Measurements from ENCODE around the gene NAXD.
"Not testable (repeated sequence)": the region's sequence is repeated elsewhere in the genome, so short reads cannot be mapped to it uniquely, and the experiment has no call there.

The NAXD gene

GRCh38 chr13:110597041-110597689, 18.2 kb upstream of the NAXD start:
- DNase-seq, result no peak

DNA sequence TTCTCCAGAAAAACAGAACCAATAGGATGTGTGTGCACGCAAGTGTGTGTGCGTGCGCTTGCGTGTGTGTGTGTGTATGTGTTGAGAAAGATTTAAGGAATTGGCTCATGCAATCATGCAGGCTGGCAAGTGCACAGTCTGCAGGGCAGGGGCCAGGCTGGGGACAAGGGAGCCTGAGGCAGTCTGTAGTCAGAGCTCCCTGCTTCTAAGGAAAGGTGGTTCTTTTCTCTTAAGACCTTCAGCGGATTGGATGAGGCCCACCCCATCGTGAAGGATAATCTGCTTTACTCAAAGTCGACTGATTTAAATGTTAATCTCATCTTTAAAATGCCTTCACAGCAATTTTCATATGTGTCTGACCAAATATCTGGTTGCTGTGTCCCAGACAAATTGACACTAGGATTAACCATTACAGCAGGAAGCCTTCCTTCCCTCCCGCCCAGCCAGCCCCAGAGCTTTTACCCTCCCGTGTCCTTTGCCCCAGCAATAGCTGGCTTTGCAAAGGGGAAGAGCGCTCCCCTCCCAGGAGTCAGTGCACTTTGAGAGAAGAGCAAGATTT, 15.0 kb upstream of the NAXD start:
- DNase-seq, result no peak

DNA sequence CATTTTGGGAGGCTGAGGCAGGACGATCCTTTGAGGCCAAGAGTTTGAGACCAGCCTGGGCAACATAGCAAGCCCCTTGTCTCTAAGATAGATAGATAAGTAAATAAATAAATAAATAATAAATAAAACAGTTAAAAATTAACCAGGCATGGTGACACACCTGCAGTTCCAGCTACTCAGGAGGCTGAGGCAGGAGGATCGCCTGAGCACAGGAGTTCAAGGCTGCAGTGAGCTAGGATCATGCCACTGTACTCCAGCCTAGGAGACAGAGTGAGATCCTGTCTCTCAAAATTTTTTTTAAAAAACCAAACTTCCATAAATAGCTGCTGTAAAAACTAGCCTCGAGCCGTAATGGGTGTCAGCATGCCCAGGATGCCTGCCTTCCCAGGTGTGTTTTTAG, 14.4 kb upstream of the NAXD start:
- no peak for DNase-seq

DNA sequence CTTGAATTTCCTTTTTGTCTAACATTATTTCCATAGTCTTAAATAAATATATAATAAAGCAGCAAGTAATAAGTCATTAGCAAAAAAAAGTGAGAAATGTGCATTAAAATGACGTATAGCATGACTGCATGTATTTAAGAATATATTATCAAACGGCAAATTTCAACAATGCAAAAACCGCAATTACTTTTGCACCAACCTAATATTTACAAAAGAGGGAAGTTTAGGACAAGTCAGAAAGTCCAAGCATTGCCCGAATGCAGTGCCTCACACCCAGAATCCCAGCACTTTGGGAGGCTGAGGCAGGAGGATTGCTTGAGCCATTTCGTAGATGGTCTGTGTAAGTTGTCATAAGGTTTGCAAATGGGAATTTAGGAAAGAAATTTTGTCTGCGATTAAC, 10.2 kb upstream of the NAXD start:
- no peak for DNase-seq

DNA sequence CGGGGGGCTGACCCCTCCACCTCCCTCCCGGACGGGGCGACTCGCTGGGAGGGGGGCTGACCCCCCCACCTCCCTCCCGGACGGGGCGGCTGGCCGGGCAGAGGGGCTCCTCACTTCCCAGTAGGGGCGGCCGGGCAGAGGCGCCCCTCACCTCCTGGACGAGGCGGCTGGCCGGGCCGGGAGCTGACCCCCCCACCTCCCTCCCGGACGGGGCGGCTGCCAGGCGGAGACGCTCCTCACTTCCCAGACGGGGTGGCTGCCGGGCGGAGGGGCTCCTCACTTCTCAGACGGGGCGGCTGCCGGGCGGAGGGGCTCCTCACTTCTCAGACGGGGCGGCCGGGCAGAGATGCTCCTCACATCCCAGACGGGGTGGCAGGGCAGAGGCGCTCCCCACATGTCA, 9.1 kb upstream of the NAXD start:
- DNase-seq, result not testable (repeated sequence)

DNA sequence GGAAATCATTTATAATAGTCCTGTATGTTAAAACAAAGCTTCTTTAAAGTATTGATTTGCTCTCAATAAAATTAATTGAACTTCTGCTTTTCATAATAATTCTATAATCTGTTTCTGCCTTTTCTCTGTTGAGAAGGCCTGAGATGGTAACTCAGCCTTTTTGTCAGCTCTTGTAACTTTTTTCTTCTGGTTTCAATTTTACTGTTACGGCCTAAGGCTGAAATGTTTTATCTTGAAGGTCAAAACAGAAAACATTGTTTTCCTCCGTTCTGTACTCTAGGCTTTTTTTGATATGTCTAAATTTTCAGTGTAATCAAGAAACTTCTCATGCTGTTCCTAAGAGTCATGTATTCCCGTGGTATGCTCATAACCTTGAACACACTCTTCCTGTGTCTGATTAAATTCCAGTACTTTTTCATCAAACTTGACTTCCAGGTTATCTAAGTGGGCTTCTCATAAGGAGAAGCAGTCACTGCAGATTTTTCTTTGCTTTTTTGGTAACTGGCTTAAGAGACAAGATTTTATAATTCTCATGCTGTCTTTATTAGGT, 7.6 kb upstream of the NAXD start:
- DNase-seq, result no peak

GRCh38 chr13:110610955-110611595, 4.3 kb upstream of the NAXD start:
- no peak for DNase-seq

DNA sequence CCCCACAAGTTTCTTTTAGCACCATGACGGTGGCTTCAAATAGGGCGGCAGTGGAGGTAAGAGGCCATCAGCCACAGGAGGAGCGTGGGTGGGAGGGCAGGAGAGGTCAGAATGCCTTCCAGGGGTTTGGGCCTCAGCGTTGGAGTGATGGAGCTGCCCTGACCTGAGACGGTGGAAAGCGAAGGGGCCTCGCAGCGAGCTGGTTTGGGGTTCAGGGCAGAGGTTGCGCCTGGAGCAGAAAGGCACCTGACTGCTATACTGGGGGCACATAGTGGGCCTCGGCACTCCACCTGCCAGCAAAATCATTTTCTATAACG, 382 bp upstream of the NAXD start:
- no peak for DNase-seq

DNA sequence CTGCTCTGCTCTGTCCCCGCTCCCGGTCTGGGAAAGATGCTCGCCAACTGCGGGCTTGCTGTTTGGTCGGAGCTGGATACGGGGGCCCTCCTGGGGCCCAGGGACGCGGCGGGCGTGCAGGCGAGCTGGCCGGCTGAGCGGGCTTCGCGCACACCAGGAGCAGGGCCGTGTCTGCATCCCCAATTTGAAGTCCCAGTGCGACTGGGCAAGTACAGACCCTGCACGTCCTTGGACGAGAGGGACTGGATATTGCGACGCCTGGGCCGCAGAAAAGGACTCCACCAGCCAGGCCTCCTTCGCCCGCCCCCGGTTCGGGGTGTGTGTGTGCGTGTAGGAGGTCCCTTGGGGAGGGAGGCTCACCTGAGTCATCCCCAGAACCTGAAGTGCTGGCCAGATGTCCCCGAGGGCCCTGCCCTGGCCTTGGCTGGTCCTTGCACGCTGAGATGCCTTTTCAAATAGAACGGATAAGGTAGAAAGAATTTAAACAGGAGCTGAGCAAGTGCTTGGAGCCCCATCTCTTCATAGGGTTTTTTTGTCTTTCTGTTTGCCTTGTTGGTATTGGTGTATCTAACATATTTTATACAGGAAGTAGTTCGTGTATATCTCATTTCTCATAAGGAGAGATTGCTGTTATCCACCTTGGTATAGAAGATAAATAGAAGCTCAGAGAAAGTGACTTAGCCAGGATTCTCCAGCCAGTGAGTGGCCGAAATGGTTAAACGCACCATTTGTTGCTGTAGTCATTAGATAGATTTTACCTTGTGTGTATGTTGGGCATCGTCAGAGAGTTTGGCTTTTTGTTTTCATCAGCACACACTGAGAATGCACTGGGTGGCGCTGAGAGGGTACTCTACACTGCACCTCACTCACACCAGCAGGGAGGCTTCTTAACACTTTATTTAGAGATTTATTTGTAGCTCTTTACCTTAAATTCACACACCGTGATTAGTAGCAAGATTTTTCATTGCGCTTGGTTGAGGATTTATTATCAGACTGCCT, 1.1 kb downstream of the NAXD start:
- no peak for DNase-seq

GRCh38 chr13:110617321-110618072, 2.2 kb downstream of the NAXD start:
- DNase-seq, result no peak

DNA sequence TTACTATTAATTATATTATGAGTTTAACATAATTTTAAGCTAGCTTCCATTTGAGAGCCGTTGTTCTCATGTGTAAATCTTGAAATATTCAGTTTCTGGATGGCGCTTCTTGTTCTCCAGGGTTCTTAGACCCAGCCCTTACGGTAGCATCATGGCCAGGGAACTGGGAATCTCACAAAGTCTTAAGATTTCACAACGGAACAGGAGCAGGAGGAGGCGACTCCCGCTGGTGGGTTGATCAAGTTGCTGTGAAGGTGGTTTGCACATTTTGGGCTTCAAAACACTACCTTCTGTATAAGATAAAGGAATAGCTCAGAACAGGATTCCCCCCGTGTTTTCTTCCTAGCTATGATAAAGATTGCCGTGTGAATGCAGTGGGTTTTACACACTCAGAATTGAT, 2.8 kb downstream of the NAXD start:
- no peak for DNase-seq

GRCh38 chr13:110618780-110619179, 3.4 kb downstream of the NAXD start:
- DNase-seq, result no peak

DNA sequence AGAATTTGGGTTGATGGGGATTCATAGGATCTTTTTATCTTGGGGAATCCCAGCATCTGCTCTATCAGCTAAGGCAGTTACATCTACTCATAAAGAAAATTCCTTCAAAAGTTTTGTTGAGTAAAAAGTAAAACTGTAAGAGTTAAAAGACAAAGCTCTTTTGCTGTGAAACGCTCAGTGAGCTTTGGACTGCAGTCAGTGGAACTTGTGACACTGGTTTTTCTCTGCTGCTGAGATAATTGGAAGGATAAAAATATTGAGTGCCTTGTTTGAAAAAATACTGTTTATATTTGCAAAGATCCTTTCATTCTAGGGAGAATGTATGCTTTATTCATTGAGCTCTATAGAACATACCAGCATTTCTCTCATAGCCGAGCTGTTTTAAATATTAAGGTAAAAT, 5.3 kb downstream of the NAXD start:
- no peak for DNase-seq

DNA sequence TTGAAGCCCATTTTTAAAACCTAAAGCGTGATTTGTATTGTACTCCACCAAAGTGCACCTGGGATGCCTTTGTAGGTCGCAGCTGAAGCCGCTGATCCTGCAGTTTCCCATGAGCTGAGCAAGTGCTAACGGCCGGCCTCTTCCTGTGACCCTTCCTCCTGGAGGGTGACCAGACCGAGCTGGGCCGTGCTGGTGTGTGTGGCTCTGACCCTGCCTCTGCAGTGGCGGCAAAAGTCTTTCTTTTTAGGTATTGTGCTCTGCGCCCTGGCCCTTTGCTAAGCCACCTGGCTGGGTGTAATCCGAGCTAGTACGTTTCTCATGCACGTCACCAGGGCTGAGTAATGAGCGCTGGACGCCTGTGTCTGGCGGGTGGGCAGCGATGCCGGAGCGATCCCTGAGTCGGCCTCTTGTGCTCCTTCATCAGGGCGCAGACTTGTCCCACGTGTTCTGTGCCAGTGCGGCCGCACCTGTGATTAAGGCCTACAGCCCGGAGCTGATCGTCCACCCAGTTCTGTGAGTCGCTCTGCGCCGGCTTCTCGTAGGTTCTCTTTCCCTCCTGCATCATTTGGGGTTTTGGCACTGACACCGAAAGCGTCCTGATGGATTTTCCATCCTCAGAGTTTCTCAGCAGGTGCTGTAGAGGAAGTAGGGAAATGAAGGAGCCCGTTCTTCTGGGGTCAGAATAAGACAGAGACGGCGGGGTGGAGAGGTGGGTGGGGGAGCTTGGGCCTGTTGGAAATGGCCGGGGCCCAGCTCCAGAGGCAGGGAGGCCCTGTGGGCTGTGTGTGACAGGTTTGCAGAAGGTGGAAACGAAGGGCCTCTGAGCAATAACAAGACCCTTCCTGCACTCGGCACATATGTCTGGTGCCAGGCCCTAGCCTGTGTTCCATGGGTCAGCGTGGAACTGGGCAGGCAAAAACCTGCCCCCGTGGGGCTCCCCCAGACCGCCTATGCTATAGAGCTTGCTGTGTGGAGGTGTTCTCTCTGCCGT, 9.7 kb downstream of the NAXD start:
- DNase-seq, result no peak

DNA sequence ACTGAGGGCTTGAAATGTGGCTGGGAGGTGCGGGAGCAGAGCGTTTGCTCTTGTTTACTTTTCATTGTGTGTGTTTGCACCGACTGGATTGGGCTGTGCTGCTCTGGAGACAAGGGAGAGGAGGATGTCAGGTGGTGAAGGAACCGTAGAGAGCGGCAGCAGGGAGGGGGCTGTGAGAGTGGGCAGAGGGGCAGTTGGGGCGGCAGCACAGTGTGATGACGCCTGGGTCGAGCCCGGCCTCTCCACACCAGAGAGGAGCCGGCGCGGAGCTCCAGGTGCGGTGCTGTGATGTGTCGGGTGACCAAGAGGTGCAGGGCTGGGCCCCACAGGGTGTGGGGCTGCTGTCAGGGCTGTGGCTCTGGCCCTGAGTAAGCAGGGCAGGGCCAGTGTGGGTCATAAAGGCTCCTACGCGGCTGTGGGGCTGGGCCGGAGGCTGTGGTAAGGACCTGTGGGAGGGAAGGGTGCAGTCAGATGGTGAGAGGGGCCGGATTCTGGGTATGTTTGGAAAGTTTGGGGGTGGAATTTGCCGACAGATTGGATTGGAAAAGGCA, 10.5 kb downstream of the NAXD start:
- DNase-seq, result no peak

GRCh38 chr13:110626521-110626920, 11.2 kb downstream of the NAXD start:
- no peak for DNase-seq

- no peak for DNase-seq
These were observed 12.0 kb downstream of the NAXD start for GRCh38 chr13:110627351-110627750.

GRCh38 chr13:110627761-110628476, 12.6 kb downstream of the NAXD start:
- no peak for DNase-seq

GRCh38 chr13:110628477-110628793, 13.1 kb downstream of the NAXD start:
- DNase-seq, result no peak

- DNase-seq, result no peak
These were observed 13.8 kb downstream of the NAXD start for GRCh38 chr13:110628952-110629701.
